HCT116 (cell line): ENCODE measurements around the gene DNAAF8. TPM values are rescaled to one million over a fixed set of nuclear protein-coding genes. Genes with fewer than 3 reads are reported as not detected.

ENCODE experiments used
- ATAC-seq: fragments of 200-7000 bp; cut with Tn5 transposase; 2 replicates; pipeline ENCODE4 v1.9.1; 2020; ENCODE audit warnings: mild to moderate bottlenecking, moderate library complexity
- BruUV-seq: library from RNA; stranded (reverse); fragments of 400-500 nt; replicated peaks from 2 replicates; lab custom pipeline; 2021; lab: Mats Ljungman, UMichigan
- CTCF ChIA-PET: fragments of 300-600 bp; sonication (Branson Sonifier 250); formaldehyde crosslinking; loops from one replicate; lab custom pipeline; 2021; ENCODE audit warnings: antibody characterized with exemption; lab: Charles Lee
- POLR2A ChIA-PET: fragments of 300-600, 350-600 bp; sonication (Branson Sonifier 250); formaldehyde crosslinking; loops from one replicate; lab custom pipeline; 2021; ENCODE audit warnings: antibody characterized with exemption; lab: Charles Lee
- RAD21 ChIA-PET, 2 experiments: fragments of 300-600 bp; sonication (Branson Sonifier 250); formaldehyde crosslinking; loops; one replicate each; lab custom pipeline; 2023; ENCODE audit warnings: low total read pairs in 2 of 2; ENCODE audit not compliant: uncharacterized antibody in 2 of 2, unreplicated experiment in 2 of 2, low non-redundant PET in 1 of 2; lab: Charles Lee
- DNase-seq: peaks from one replicate; pipeline ENCODE4 v3.0.0-alpha.2; 2010; ENCODE audit warnings: low read depth, low spot score
- H2AFZ ChIP-seq: fragments of 200-600 bp; shearing (Covaris generic), sonication (generic); 2 replicates; pipeline ENCODE4 v1.6.1; 2017; ENCODE audit warnings: low read depth, mixed run types, mixed read lengths, antibody characterized with exemption, low read length; ENCODE audit not compliant: poor library complexity, severe bottlenecking
- H3K27ac ChIP-seq: 2 replicates; pipeline ENCODE4 v1.5.1; 2012; ENCODE audit warnings: low read depth, low read length
- H3K27me3 ChIP-seq: fragments of 200-600 bp; sonication (generic); 2 replicates; pipeline ENCODE4 v1.6.1; 2016; ENCODE audit warnings: mixed run types, low read length, mixed read lengths; ENCODE audit not compliant: insufficient read depth
- H3K36me3 ChIP-seq, 2 experiments: fragments of 200-500 bp in 1 of 2; fragments of 200-600 bp in 1 of 2; sonication (Bioruptor generic) in 1 of 2; sonication (generic) in 1 of 2; 2 replicates each; pipeline versions ENCODE4 v1.5.1 to v1.6.1; 2014 to 2016; ENCODE audit warnings: low read length in 2 of 2, inconsistent platforms in 1 of 2, mixed read lengths in 1 of 2, mixed run types in 1 of 2; ENCODE audit not compliant: insufficient read depth in 2 of 2, control insufficient read depth in 1 of 2
- H3K4me1 ChIP-seq, 2 experiments: fragments of 200-600 bp in 1 of 2; sonication (generic) in 1 of 2; 2 replicates each; pipeline versions ENCODE4 v1.5.1 to v1.6.1; 2012 to 2017; ENCODE audit warnings: low read length in 2 of 2, inconsistent platforms in 1 of 2, mild to moderate bottlenecking in 1 of 2, mixed read lengths in 1 of 2, mixed run types in 1 of 2, moderate library complexity in 1 of 2; ENCODE audit not compliant: insufficient read depth in 2 of 2, control insufficient read depth in 1 of 2
- H3K4me2 ChIP-seq: fragments of 200-600 bp; sonication (generic); 2 replicates; pipeline ENCODE4 v1.6.1; 2017; ENCODE audit warnings: mixed run types, low read length, mixed read lengths
- H3K4me3 ChIP-seq, 2 experiments: fragments of 200-600 bp in 1 of 2; sonication (generic) in 1 of 2; replicated peaks in 1 of 2; 2 replicates each; pipeline ENCODE4 v1.5.1; 2011 to 2016; ENCODE audit warnings: low read length in 2 of 2, control low read depth in 1 of 2, low read depth in 1 of 2, mild to moderate bottlenecking in 1 of 2, mixed read lengths in 1 of 2, mixed run types in 1 of 2
- H3K79me2 ChIP-seq: fragments of 200-600 bp; sonication (generic); 2 replicates; pipeline ENCODE4 v1.6.1; 2017; ENCODE audit warnings: mild to moderate bottlenecking, mixed run types, low read length, moderate library complexity, mixed read lengths; ENCODE audit not compliant: insufficient read depth
- H3K9ac ChIP-seq: fragments of 200-600 bp; sonication (generic); 2 replicates; pipeline ENCODE4 v1.6.1; 2016; ENCODE audit warnings: low read length, mixed read lengths
- H3K9me2 ChIP-seq: fragments of 200-600 bp; sonication (generic), shearing (Covaris generic); 2 replicates; pipeline ENCODE4 v1.6.1; 2017; ENCODE audit warnings: mixed run types, mild to moderate bottlenecking, moderate library complexity; ENCODE audit not compliant: insufficient read depth
- H3K9me3 ChIP-seq, 2 experiments: fragments of 200-500 bp in 1 of 2; fragments of 200-600 bp in 1 of 2; sonication (Bioruptor generic) in 1 of 2; sonication (generic) in 1 of 2; 2 replicates each; pipeline ENCODE4 v1.6.1; 2014 to 2017; ENCODE audit warnings: low read length in 2 of 2, mixed read lengths in 2 of 2, inconsistent platforms in 1 of 2, low read depth in 1 of 2, mild to moderate bottlenecking in 1 of 2, mixed run types in 1 of 2, moderate library complexity in 1 of 2; ENCODE audit not compliant: control insufficient read depth in 1 of 2, insufficient read depth in 1 of 2
- H4K20me1 ChIP-seq: fragments of 200-600 bp; sonication (generic), shearing (Covaris generic); 2 replicates; pipeline ENCODE4 v1.6.1; 2017; ENCODE audit warnings: mixed run types, mild to moderate bottlenecking, moderate library complexity; ENCODE audit not compliant: insufficient read depth
- CTCF ChIP-seq, 3 experiments: fragments of 200-600 bp in 1 of 3; sonication (generic) in 1 of 3; IDR thresholded peaks in 2 of 3; conservative IDR thresholded peaks in 1 of 3; 2 replicates each; pipeline ENCODE4 v1.5.1; 2012 to 2017; ENCODE audit warnings: low read depth in 2 of 3, low read length in 2 of 3, antibody characterized with exemption in 1 of 3, borderline replicate concordance in 1 of 3, control low read depth in 1 of 3, mild to moderate bottlenecking in 1 of 3, mixed read lengths in 1 of 3, mixed run types in 1 of 3, moderate library complexity in 1 of 3; ENCODE audit not compliant: insufficient read depth in 1 of 3
- EGR1 ChIP-seq: IDR thresholded peaks from 2 replicates; pipeline ENCODE4 v1.6.1; 2012; ENCODE audit warnings: low read depth
- ELF1 ChIP-seq: IDR thresholded peaks from 2 replicates; pipeline ENCODE4 v1.6.1; 2012; ENCODE audit warnings: low read depth, borderline replicate concordance
- EZH2 ChIP-seq: fragments of 200-600 bp; sonication (generic); IDR thresholded peaks from 2 replicates; pipeline ENCODE4 v1.6.1; 2017; ENCODE audit warnings: antibody characterized with exemption, mixed run types
- FOSL1 ChIP-seq: IDR thresholded peaks from 2 replicates; pipeline ENCODE4 v1.6.1; 2012; ENCODE audit warnings: low read depth
- JUND ChIP-seq: IDR thresholded peaks from 2 replicates; pipeline ENCODE4 v1.6.1; 2012
- MAX ChIP-seq: IDR thresholded peaks from 2 replicates; pipeline ENCODE4 v1.6.1; 2012
- POLR2A ChIP-seq: IDR thresholded peaks from 2 replicates; pipeline ENCODE4 v1.7.0; 2011; ENCODE audit warnings: borderline replicate concordance; ENCODE audit not compliant: insufficient read depth, insufficient read length; ENCODE audit errors: extremely low read depth
- POLR2AphosphoS5 ChIP-seq: IDR thresholded peaks from 2 replicates; pipeline ENCODE4 v1.6.1; 2011; ENCODE audit warnings: mild to moderate bottlenecking, low read depth, low read length, moderate library complexity
- RAD21 ChIP-seq: IDR thresholded peaks from 2 replicates; pipeline ENCODE4 v1.6.1; 2012; ENCODE audit warnings: low read depth, mild to moderate bottlenecking
- SIN3A ChIP-seq: IDR thresholded peaks from 2 replicates; pipeline ENCODE4 v1.6.1; 2012; ENCODE audit warnings: low read depth
- SRF ChIP-seq: IDR thresholded peaks from 2 replicates; pipeline ENCODE4 v1.6.1; 2012; ENCODE audit warnings: low read depth
- TCF7L2 ChIP-seq: IDR thresholded peaks from 2 replicates; pipeline ENCODE4 v1.7.0; 2011; ENCODE audit warnings: borderline replicate concordance, inconsistent platforms; ENCODE audit not compliant: insufficient read depth, insufficient read length; ENCODE audit errors: extremely low read depth
- ZFX ChIP-seq: fragments of 450-650 bp; IDR thresholded peaks from 2 replicates; pipeline ENCODE4 v1.6.1; 2017
- intact Hi-C: fragments of 100-400 bp; cut with micrococcal nuclease; formaldehyde crosslinking; loops from 2 replicates; pipeline ENCODE4 v1.10.0; 2022
- total RNA-seq: library from RNA; stranded (reverse); gene quantifications from one replicate; pipeline ENCODE4 v1.2.1, GENCODE V29; 2021; ENCODE audit not compliant: unreplicated experiment
- TF ChIP-seq, protein P1 (sequence below): IDR thresholded peaks from 2 replicates; pipeline ENCODE4 v1.6.1; 2012

DNAAF8 gene
- total RNA-seq, 1 experiment from 2014 or later, result 1.0 TPM

DNA sequence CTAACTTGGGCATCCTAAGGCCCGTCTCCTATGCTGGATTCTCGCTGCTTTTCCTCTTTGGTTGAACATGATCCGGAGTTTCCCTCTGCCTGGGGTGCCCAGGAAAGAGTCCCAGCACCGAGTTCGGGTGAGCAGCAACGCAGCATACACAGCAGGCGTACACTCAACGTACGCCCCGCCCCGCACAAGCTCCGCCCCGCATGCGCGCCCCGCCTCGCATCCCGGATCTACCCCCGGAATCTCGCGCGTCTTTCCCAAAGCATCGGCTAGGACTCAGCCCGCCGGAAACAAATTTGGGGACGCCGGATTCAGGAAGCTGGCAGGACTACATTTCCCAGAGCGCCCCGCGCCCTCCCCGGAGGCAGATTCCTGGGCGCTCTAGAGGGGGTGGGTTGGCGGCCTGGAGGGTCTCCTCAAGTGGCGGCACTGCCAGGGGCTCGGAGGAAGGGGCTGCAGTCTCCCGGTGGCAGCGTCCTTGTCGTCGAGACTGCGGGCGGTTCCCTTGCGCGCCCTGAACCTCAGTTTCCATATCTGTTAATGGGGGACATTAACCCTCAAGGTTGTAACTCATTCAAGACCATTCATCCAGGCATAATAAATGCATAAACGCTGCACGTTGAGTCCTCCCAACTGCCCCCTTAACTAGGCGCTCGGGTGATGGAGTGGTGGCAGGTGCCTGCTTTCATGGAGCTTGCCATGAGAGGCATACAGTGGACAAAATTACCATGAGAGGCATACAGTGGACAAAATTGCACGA lies 34.4 kb downstream of the DNAAF8 start (continued):
- TF ChIP-seq CTCF (IDR thresholded peaks at IDR 0.05 in 2 of 3, conservative IDR thresholded peaks at IDR 0.05 in 1 of 3; ENCODE audit: borderline replicate concordance in 1 of 3, insufficient read depth in 1 of 3, low read depth in 2 of 3, low read length in 2 of 3) (no peak), FOSL1 (no peak), ZFX (no peak), SRF (peak; percentile 66; the same call in 1 of the 2 replicates), ELF1 (peak; percentile 94; the same call in 1 of the 2 replicates), EZH2 (no peak), MAX (peak; percentile 59; the same call in 1 of the 2 replicates)
- TF ChIP-seq, protein P1, sequence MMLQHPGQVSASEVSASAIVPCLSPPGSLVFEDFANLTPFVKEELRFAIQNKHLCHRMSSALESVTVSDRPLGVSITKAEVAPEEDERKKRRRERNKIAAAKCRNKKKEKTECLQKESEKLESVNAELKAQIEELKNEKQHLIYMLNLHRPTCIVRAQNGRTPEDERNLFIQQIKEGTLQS, result no peak

DNA sequence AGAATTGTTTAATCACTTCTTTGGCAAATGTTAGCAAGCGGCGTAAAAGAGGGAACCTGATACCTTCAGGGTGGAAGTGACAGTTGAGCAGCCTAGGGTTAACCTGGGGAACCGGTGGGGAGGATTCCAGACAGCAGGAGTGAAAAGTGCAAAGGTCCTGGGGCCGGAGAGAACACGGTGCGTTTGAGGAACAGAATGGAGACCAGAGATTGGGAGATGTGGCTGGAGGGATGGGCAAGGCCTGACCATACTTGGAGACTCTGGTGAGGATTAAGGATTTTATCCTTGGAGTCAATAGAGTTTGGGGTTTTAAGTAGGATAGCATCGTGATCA lies 34.9 kb downstream of the DNAAF8 start:
- H2AFZ ChIP-seq, result peak overlapping the region; percentile 76
- RAD21 ChIA-PET, result no interaction called here
- 0 out of 4 replicates have a peak overlapping the region, but pooled peaks of 1 of the 2 experiments have one; percentile 93 for H3K4me3 ChIP-seq

More for the DNA sequence above, 34.9 kb downstream of the DNAAF8 start:
- no peaks in the 10 kb centered on the region for H3K36me3 ChIP-seq
- no peaks in the 10 kb centered on the region for H3K9me3 ChIP-seq
- DNase-seq, result no peak
- ChIA-PET POLR2A (interaction anchor here (1.0 to 1.1 kb wide), 3 partner anchors 35 to 154 kb away, joined by 3 to 8 read pairs (median 4); partner anchors contain the start of genes ANKS3, DNAAF8 and NUDT16L1), CTCF (interaction anchor here (1.3 kb wide), 1 partner anchor 145 kb away, joined by 4 read pairs; the partner anchor contains the start of gene MGRN1)
- H3K9ac ChIP-seq, result no peak overlapping the region
- no peaks in the 10 kb centered on the region for H3K27me3 ChIP-seq
- no peak overlapping the region for H3K27ac ChIP-seq
- BruUV-seq, result no TSS peak
- H3K4me1 ChIP-seq, result peaks cover 12 to 23% of the 10 kb centered on the region in 2 experiments
- intact Hi-C loops, result loop anchor here (5.0 kb wide), 1 partner anchor 178 kb away; no protein-coding TSS in a partner anchor
- no peak for ATAC-seq
- peaks cover 21% of the 10 kb centered on the region; the same call in 1 of the 2 replicates for H3K79me2 ChIP-seq
- no peaks in the 10 kb centered on the region for H4K20me1 ChIP-seq
- H3K4me2 ChIP-seq, result peak overlapping the region; percentile 82
- H3K9me2 ChIP-seq, result no peaks in the 10 kb centered on the region
- TF ChIP-seq RAD21, result no peak
- TF ChIP-seq FOSL1, result no peak
- no peak for TF ChIP-seq JUND
- TF ChIP-seq EGR1, result no peak
- TF ChIP-seq, protein P1, result no peak
- TF ChIP-seq TCF7L2, result no peak
- no peak for TF ChIP-seq SIN3A
- no peak for TF ChIP-seq POLR2A
- TF ChIP-seq MAX, result no peak
- no peak for TF ChIP-seq POLR2AphosphoS5
